A172 (cell line): ENCODE measurements around the gene TBCEL. TPM values are rescaled to one million over a fixed set of nuclear protein-coding genes. Genes with fewer than 3 reads are reported as not detected.

ENCODE experiments used
- DNase-seq: peaks from one replicate; pipeline ENCODE4 v3.0.0-alpha.2; 2015; ENCODE audit warnings: low spot score
- total RNA-seq: library from RNA; depleted of rRNA; stranded (reverse); fragments of >200 nt; shearing (Covaris generic); gene quantifications from 2 replicates; pipeline ENCODE4 v1.2.3, GENCODE V29; 2014; rRNA removed

Gene TBCEL
- total RNA-seq, 1 experiment from 2014 or later = 10.5 TPM

DNA sequence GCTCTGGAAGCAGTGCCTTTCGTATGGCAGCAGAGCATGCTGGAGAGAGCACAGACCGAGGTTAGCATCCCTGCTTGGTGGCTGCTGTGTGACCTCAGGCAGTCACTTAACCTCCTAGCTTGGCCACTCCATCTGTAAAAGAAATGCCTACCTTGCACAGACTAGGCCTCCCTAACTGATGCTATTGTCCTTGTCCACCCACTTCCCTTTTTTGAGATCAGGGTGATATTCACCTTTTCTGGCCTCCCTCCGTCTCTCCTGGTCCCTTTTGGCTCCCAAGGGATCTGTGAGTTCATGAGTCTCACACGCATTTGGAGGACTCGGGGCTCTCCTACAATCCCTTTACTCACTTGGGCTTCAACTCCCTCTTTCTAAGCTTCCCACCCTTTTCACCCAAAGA is 114.4 kb downstream of the TBCEL start:
- DNase-seq = no peak

- DNase-seq = no peak
Observed at GRCh38 chr11:121140369-121140768, 116.5 kb downstream of the TBCEL start.

Other genes with a start within 250 kb of the TBCEL start
- 0.03 and 0.05 TPM in 2 replicates for gene TECTA, start 77.1 kb downstream of the TBCEL start, total RNA-seq